ENCODE measurements around the gene JUP. TPM values are rescaled to one million over a fixed set of nuclear protein-coding genes. Genes with fewer than 3 reads are reported as not detected.

JUP gene
- total and polyA plus RNA-seq, 2 of the 13 experiments (the other 11 are each of a cell fraction or from before 2014, with no cell fraction given), result 12.1 to 20.6 TPM

DNA sequence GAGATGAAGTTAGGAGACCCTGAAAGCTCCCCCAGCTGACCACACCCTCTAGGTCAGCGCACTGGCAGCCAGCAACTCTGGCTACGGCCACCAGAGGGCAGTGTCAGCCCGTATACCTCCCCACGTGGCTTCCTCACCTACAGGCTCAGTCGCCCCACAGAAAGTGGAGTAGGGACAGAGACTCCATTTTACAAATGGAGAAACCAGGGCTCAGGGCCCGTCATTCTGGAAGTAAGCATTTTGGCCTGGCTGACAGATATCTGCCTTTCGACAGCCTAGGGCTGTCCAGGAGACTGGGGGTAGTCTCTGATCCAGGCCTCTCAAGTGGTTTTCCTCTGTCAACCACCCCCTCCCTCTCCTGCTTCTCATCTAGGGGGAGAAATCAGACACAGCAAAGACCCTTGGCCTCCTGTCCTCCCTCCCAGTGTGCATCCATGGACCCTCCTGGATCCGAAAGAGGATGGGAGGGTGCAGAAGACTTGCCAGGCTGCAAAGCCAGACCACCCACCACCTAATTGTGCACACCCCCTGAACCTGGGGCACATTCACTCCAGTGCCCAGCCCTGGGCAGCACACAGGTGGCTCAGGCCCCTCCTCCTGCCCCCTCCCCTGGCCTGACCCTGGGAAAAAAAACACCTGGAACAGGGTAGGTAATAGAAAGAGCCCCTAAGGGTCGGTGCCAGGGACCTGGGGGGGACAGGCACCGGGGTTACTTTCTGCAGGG is 48.3 kb downstream of the JUP start (continued):
- TF ChIP-seq ZNF747 (CRISPR knock-in tag; IDR thresholded peaks at IDR 0.05; ENCODE audit: borderline replicate concordance) (no peak), ZNF83 (CRISPR knock-in tag; IDR thresholded peaks at IDR 0.05; ENCODE audit: borderline replicate concordance) (no peak), EZH2 (conservative IDR thresholded peaks at IDR 0.05; ENCODE audit: low read depth, low read length) (no peak), ZNF572 (CRISPR knock-in tag; IDR thresholded peaks at IDR 0.05) (no peak), TBX2 (CRISPR knock-in tag; IDR thresholded peaks at IDR 0.05; ENCODE audit: borderline replicate concordance) (peak; percentile 63), KMT2B (CRISPR knock-in tag; IDR thresholded peaks at IDR 0.05) (no peak), XRCC5 (optimal IDR thresholded peaks at IDR 0.05; ENCODE audit: low read length) (peak; percentile 86), RNF2 (conservative IDR thresholded peaks at IDR 0.05; ENCODE audit: low read depth) (0 out of 2 replicates have a peak, but pooled peaks have one; percentile 14), ZNF619 (CRISPR knock-in tag; IDR thresholded peaks at IDR 0.05) (peak; percentile 94; the same call in 1 of the 2 replicates), ZNF510 (CRISPR knock-in tag; IDR thresholded peaks at IDR 0.05; ENCODE audit: low read depth) (no peak), ZNF703 (CRISPR knock-in tag; IDR thresholded peaks at IDR 0.05; ENCODE audit: borderline replicate concordance) (no peak), ZNF546 (CRISPR knock-in tag; conservative IDR thresholded peaks at IDR 0.05) (no peak), MLLT10 (CRISPR knock-in tag; IDR thresholded peaks at IDR 0.05) (no peak), TOPORS (CRISPR knock-in tag; IDR thresholded peaks at IDR 0.05) (no peak; the same call in 1 of the 2 replicates), SIN3B (IDR thresholded peaks at IDR 0.05; ENCODE audit: low read length) (no peak), MAFK (conservative IDR thresholded peaks at IDR 0.05 in 1 of 2, IDR thresholded peaks at IDR 0.05 in 1 of 2; ENCODE audit: low read length in 2 of 2) (no peak), EEA1 (CRISPR knock-in tag; IDR thresholded peaks at IDR 0.05; ENCODE audit: borderline replicate concordance) (no peak), ZFY (CRISPR knock-in tag; IDR thresholded peaks at IDR 0.05) (peak; percentile 52), NFATC3 (CRISPR knock-in tag; IDR thresholded peaks at IDR 0.05) (no peak)
- TF ChIP-seq, protein P1, sequence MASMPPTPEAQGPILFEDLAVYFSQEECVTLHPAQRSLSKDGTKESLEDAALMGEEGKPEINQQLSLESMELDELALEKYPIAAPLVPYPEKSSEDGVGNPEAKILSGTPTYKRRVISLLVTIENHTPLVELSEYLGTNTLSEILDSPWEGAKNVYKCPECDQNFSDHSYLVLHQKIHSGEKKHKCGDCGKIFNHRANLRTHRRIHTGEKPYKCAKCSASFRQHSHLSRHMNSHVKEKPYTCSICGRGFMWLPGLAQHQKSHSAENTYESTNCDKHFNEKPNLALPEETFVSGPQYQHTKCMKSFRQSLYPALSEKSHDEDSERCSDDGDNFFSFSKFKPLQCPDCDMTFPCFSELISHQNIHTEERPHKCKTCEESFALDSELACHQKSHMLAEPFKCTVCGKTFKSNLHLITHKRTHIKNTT (CRISPR knock-in tag; IDR thresholded peaks at IDR 0.05), result no peak
- TF ChIP-seq, protein P2, sequence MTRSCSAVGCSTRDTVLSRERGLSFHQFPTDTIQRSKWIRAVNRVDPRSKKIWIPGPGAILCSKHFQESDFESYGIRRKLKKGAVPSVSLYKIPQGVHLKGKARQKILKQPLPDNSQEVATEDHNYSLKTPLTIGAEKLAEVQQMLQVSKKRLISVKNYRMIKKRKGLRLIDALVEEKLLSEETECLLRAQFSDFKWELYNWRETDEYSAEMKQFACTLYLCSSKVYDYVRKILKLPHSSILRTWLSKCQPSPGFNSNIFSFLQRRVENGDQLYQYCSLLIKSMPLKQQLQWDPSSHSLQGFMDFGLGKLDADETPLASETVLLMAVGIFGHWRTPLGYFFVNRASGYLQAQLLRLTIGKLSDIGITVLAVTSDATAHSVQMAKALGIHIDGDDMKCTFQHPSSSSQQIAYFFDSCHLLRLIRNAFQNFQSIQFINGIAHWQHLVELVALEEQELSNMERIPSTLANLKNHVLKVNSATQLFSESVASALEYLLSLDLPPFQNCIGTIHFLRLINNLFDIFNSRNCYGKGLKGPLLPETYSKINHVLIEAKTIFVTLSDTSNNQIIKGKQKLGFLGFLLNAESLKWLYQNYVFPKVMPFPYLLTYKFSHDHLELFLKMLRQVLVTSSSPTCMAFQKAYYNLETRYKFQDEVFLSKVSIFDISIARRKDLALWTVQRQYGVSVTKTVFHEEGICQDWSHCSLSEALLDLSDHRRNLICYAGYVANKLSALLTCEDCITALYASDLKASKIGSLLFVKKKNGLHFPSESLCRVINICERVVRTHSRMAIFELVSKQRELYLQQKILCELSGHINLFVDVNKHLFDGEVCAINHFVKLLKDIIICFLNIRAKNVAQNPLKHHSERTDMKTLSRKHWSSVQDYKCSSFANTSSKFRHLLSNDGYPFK (CRISPR knock-in tag; IDR thresholded peaks at IDR 0.05; ENCODE audit: borderline replicate concordance), result no peak
- TF ChIP-seq, protein P3, sequence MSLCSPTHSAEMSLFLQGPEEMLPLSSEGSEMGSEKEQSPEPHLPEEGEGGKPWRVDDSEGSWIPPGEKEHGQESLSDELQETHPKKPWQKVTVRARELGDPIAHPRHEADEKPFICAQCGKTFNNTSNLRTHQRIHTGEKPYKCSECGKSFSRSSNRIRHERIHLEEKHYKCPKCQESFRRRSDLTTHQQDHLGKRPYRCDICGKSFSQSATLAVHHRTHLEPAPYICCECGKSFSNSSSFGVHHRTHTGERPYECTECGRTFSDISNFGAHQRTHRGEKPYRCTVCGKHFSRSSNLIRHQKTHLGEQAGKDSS (CRISPR knock-in tag; IDR thresholded peaks at IDR 0.05; ENCODE audit: borderline replicate concordance, low read depth), result peak; percentile 92
- TF ChIP-seq, protein P4, sequence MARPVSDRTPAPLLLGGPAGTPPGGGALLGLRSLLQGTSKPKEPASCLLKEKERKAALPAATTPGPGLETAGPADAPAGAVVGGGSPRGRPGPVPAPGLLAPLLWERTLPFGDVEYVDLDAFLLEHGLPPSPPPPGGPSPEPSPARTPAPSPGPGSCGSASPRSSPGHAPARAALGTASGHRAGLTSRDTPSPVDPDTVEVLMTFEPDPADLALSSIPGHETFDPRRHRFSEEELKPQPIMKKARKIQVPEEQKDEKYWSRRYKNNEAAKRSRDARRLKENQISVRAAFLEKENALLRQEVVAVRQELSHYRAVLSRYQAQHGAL (CRISPR knock-in tag; IDR thresholded peaks at IDR 0.05; ENCODE audit: not compliant biosample characterization), result no peak
